Stimulated activated CD8-positive, alpha-beta memory T cell treated with anti-CD3 and anti-CD28 coated beads, Interleukin-12 subunit alpha, Interleukin-12 subunit beta, amount 100 ng/mL, for 4 hours (primary cell): ENCODE data around the gene NAA60.

ENCODE experiments used
- DNase-seq: peaks from one replicate; pipeline ENCODE4 v3.0.0-alpha.2; 2020; ENCODE audit warnings: low read depth

Gene NAA60

GRCh38 chr16:3443108-3444031 lies at the start of gene NAA60, which contains the start of gene ZNF597:
Gene NAA60 (plus strand): TSS chr16:3443680. CDS start chr16:3476228, 32,548 bp downstream.
Gene ZNF597 (minus strand): TSS chr16:3443504. CDS start chr16:3443153, 351 bp downstream.
- peak; percentile 62 for DNase-seq

- no peak for DNase-seq
Observed at GRCh38 chr16:3400446-3400778, 43.1 kb upstream of the NAA60 start.

GRCh38 chr16:3400779-3401688 lies 42.4 kb upstream of the NAA60 start, which contains the start of the genes ZNF174 and ZSCAN32:
Gene ZNF174 (plus strand): TSS chr16:3401215. CDS start chr16:3402005, 790 bp downstream.
Gene ZSCAN32 (minus strand): TSS chr16:3401004. CDS start chr16:3397557, 3,447 bp downstream.
- DNase-seq, result peak; percentile 96

- no peak for DNase-seq
Observed at GRCh38 chr16:3401719-3402397, 41.6 kb upstream of the NAA60 start.

- DNase-seq, result no peak
Observed at GRCh38 chr16:3408561-3409197, 34.8 kb upstream of the NAA60 start.

- no peak for DNase-seq
Observed at GRCh38 chr16:3413730-3414379, 29.6 kb upstream of the NAA60 start.

GRCh38 chr16:3431779-3432219 lies 11.7 kb upstream of the NAA60 start:
- DNase-seq, result peak; percentile 16

- DNase-seq, result no peak
Observed at GRCh38 chr16:3434373-3434772, 9.1 kb upstream of the NAA60 start.

GRCh38 chr16:3439637-3440036 lies 3.8 kb upstream of the NAA60 start:
- no peak for DNase-seq

GRCh38 chr16:3444032-3444388 lies 530 bp downstream of the NAA60 start:
- no peak for DNase-seq

- DNase-seq, result no peak
Observed at GRCh38 chr16:3454093-3454492, 10.6 kb downstream of the NAA60 start.

- DNase-seq, result no peak
Observed at GRCh38 chr16:3454631-3455147, 11.2 kb downstream of the NAA60 start.

GRCh38 chr16:3457434-3458252 lies 14.2 kb downstream of the NAA60 start:
- DNase-seq, result peak; percentile 85

- no peak for DNase-seq
Observed at GRCh38 chr16:3458278-3458851, 14.9 kb downstream of the NAA60 start.

- DNase-seq, result no peak
Observed at GRCh38 chr16:3458852-3459361, 15.4 kb downstream of the NAA60 start.

- no peak for DNase-seq
Observed at GRCh38 chr16:3459401-3460090, 16.1 kb downstream of the NAA60 start.

- no peak for DNase-seq
Observed at GRCh38 chr16:3460121-3460520, 16.6 kb downstream of the NAA60 start.

GRCh38 chr16:3460585-3460984 lies 17.1 kb downstream of the NAA60 start:
- no peak for DNase-seq

- peak; percentile 22 for DNase-seq
Observed at GRCh38 chr16:3461151-3461550, 17.7 kb downstream of the NAA60 start.
